Measurements from ENCODE around the gene SEZ6L.

DNA sequence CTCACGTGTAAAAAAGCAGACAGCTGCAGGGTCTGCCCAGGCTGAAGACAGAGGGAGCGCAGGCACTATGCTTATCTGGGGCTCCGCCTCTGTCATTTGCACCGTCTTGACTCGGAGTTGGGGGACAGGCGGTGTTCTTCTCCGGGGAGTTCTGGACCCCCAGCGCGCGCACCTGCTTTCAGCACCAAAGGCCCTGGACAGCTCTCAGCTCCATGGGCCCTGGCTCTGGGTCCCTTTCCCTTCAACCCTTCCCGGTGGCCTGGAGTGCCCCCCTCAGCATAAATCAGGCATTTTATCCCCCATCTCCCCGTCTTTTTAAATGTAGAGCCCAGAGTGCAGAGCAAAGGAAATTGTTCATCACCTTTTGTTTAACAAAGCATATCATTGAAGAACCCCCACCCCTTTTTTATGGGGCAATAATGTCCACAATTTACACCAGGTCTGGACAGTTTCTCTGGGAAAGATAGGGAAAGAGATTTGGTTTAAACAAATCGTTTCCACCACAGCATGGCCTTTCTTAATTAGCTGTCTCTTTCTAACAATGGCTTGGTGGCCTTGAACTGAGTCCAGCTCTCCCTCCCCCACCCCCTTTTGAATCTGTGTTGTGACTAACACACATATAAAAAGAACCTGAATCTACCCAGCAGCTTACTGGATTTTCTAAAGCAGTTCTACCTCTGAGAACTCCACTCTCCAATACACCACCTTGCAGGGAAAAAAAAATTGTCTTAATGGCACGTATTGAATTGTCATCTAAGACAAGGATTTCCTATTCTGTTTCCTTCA lies 1.7 kb downstream of the SEZ6L start:
- TF ChIP-seq CTCF (IDR thresholded peaks at IDR 0.05 in 4 of 5, conservative IDR thresholded peaks at IDR 0.05 in 1 of 5): no peak
- no peak for TF ChIP-seq POLR2A (IDR thresholded peaks at IDR 0.05)
